Prostate gland (tissue), 2 donors: Measurements from ENCODE around the gene CTNND2.

Experiments used
- POLR2A ChIP-seq: fragments of 450-650 bp; IDR thresholded peaks from one replicate; pipeline ENCODE4 v1.6.1; 2016; ENCODE audit warnings: antibody characterized with exemption, mild to moderate bottlenecking
- POLR2AphosphoS5 ChIP-seq: sonication (generic); formaldehyde crosslinking; IDR thresholded peaks from one replicate; pipeline ENCODE4 v1.6.1; 2017; ENCODE audit warnings: antibody characterized with exemption
- TF ChIP-seq, protein P1 (sequence below), 4 experiments: fragments of 200-600 bp in 2 of 4; fragments of 450-650 bp in 2 of 4; sonication (generic) in 2 of 4; IDR thresholded peaks; 1 replicate in 3 of 4; 2 replicates in 1 of 4; pipeline ENCODE4 v1.5.1; 2016 to 2019; ENCODE audit warnings: antibody characterized with exemption in 4 of 4, mild to moderate bottlenecking in 2 of 4, moderate library complexity in 2 of 4

DNA sequence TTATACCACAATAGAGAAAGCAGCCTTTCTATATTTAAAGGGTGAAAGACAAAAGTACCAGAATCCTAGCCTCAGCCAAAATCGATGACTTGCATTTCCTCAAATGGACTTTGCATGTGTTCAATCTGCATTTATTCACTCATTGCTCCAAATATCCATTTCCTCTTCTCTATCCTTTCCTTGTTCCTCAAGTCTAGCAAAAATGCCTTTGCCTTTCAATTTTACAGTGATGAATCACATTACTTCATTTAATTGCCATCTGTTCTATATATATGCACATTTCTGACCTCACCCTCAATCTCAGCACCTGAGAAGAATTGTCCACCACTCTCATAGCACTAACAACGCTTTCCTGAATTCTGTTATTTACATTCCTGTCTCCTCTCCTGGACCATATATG lies 329.5 kb downstream of the CTNND2 start:
- TF ChIP-seq, protein P1, sequence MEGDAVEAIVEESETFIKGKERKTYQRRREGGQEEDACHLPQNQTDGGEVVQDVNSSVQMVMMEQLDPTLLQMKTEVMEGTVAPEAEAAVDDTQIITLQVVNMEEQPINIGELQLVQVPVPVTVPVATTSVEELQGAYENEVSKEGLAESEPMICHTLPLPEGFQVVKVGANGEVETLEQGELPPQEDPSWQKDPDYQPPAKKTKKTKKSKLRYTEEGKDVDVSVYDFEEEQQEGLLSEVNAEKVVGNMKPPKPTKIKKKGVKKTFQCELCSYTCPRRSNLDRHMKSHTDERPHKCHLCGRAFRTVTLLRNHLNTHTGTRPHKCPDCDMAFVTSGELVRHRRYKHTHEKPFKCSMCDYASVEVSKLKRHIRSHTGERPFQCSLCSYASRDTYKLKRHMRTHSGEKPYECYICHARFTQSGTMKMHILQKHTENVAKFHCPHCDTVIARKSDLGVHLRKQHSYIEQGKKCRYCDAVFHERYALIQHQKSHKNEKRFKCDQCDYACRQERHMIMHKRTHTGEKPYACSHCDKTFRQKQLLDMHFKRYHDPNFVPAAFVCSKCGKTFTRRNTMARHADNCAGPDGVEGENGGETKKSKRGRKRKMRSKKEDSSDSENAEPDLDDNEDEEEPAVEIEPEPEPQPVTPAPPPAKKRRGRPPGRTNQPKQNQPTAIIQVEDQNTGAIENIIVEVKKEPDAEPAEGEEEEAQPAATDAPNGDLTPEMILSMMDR (IDR thresholded peaks at IDR 0.05), result no peak
- TF ChIP-seq POLR2A (no peak), POLR2AphosphoS5 (no peak)
